Upper lobe of left lung (tissue), 4 donors: ENCODE results near the gene MARCKS.

ENCODE experiments used
- EP300 ChIP-seq, 4 donors: sonication (generic); formaldehyde crosslinking; IDR thresholded peaks; one replicate each; pipeline ENCODE4 v1.5.1; 2017; ENCODE audit warnings: antibody characterized with exemption in 4 of 4, control low read depth in 2 of 4
- POLR2AphosphoS5 ChIP-seq, 2 donors: sonication (generic); formaldehyde crosslinking; IDR thresholded peaks; one replicate each; pipeline ENCODE4 v1.5.1; 2017; ENCODE audit warnings: antibody characterized with exemption in 2 of 2

GRCh38 chr6:113848811-113849210 lies 8.3 kb upstream of the MARCKS start:
- TF ChIP-seq EP300 (IDR thresholded peaks at IDR 0.05) (no peak), POLR2AphosphoS5 (IDR thresholded peaks at IDR 0.05) (no peak)
